Measurements from ENCODE around the gene ITGA4.

GRCh38 chr2:181465676-181466375, 8.6 kb downstream of the ITGA4 start:
- TF ChIP-seq, protein P1, sequence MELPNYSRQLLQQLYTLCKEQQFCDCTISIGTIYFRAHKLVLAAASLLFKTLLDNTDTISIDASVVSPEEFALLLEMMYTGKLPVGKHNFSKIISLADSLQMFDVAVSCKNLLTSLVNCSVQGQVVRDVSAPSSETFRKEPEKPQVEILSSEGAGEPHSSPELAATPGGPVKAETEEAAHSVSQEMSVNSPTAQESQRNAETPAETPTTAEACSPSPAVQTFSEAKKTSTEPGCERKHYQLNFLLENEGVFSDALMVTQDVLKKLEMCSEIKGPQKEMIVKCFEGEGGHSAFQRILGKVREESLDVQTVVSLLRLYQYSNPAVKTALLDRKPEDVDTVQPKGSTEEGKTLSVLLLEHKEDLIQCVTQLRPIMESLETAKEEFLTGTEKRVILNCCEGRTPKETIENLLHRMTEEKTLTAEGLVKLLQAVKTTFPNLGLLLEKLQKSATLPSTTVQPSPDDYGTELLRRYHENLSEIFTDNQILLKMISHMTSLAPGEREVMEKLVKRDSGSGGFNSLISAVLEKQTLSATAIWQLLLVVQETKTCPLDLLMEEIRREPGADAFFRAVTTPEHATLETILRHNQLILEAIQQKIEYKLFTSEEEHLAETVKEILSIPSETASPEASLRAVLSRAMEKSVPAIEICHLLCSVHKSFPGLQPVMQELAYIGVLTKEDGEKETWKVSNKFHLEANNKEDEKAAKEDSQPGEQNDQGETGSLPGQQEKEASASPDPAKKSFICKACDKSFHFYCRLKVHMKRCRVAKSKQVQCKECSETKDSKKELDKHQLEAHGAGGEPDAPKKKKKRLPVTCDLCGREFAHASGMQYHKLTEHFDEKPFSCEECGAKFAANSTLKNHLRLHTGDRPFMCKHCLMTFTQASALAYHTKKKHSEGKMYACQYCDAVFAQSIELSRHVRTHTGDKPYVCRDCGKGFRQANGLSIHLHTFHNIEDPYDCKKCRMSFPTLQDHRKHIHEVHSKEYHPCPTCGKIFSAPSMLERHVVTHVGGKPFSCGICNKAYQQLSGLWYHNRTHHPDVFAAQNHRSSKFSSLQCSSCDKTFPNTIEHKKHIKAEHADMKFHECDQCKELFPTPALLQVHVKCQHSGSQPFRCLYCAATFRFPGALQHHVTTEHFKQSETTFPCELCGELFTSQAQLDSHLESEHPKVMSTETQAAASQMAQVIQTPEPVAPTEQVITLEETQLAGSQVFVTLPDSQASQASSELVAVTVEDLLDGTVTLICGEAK (IDR thresholded peaks at IDR 0.05): no peak
- TF ChIP-seq, protein P1 (CRISPR knock-in tag; IDR thresholded peaks at IDR 0.05): no peak
- TF ChIP-seq CUX1 (CRISPR knock-in tag; IDR thresholded peaks at IDR 0.05) (no peak), BCL6 (CRISPR knock-in tag; IDR thresholded peaks at IDR 0.05) (no peak), CTCF (IDR thresholded peaks at IDR 0.05 in 2 of 3, conservative IDR thresholded peaks at IDR 0.05 in 1 of 3; ENCODE audit: insufficient read depth in 2 of 3, low read depth in 1 of 3, low read length in 3 of 3) (no peak)

Data from K562 (cell line).